Smooth muscle cell (in vitro differentiated cells): ENCODE measurements around the gene ASNS. TPM values are rescaled to one million over a fixed set of nuclear protein-coding genes. Genes with fewer than 3 reads are reported as not detected.

Experiments used
- DNase-seq: peaks from one replicate; lab custom pipeline; 2025; ENCODE audit not compliant: unreplicated experiment; lab: John Stamatoyannopoulos, UW
- H2AFZ ChIP-seq: fragments of 200-600 bp; sonication (generic); 2 replicates; pipeline ENCODE4 v1.6.0; 2016; ENCODE audit warnings: antibody characterized with exemption, low read depth, mild to moderate bottlenecking
- H3F3A ChIP-seq: fragments of 200-600 bp; sonication (generic); 2 replicates; pipeline ENCODE4 v1.6.0; 2017; ENCODE audit warnings: antibody characterized with exemption, low read depth
- H3K27ac ChIP-seq: fragments of 200-600 bp; sonication (generic); 2 replicates; pipeline ENCODE4 v1.5.1; 2016; ENCODE audit warnings: low read depth, mild to moderate bottlenecking
- H3K27me3 ChIP-seq: fragments of 200-600 bp; sonication (generic); 2 replicates; pipeline ENCODE4 v1.6.1; 2016; ENCODE audit warnings: low read depth, mild to moderate bottlenecking
- H3K36me3 ChIP-seq: fragments of 200-600 bp; sonication (generic); 2 replicates; pipeline ENCODE4 v1.5.1; 2016; ENCODE audit warnings: low read depth
- H3K4me1 ChIP-seq: fragments of 200-600 bp; sonication (generic); 2 replicates; pipeline ENCODE4 v1.5.1; 2016; ENCODE audit warnings: low read depth
- H3K4me2 ChIP-seq: fragments of 200-600 bp; sonication (generic); 2 replicates; pipeline ENCODE4 v1.6.0; 2016; ENCODE audit warnings: mild to moderate bottlenecking
- H3K4me3 ChIP-seq: fragments of 200-600 bp; sonication (generic); 2 replicates; pipeline ENCODE4 v1.5.1; 2016; ENCODE audit warnings: mild to moderate bottlenecking
- H3K79me2 ChIP-seq: fragments of 200-600 bp; sonication (generic); 2 replicates; pipeline ENCODE4 v1.6.0; 2016; ENCODE audit warnings: low read depth, mild to moderate bottlenecking
- H3K9ac ChIP-seq: fragments of 200-600 bp; sonication (generic); 2 replicates; pipeline ENCODE4 v1.6.0; 2016; ENCODE audit warnings: low read depth
- H3K9me3 ChIP-seq: fragments of 200-600 bp; sonication (generic); replicated peaks from 2 replicates; pipeline ENCODE4 v1.5.1; 2016; ENCODE audit warnings: low read depth
- H4K20me1 ChIP-seq: fragments of 200-600 bp; sonication (generic); 2 replicates; pipeline ENCODE4 v1.6.0; 2016; ENCODE audit warnings: low read depth
- WGBS: methylation state at CpG from one replicate; pipeline ENCODE4 v1.1.7; 2016; ENCODE audit warnings: low lambda C conversion rate; 5-methylcytosine and 5-hydroxymethylcytosine counted together
- polyA plus RNA-seq: library from polyadenylated mRNA; unstranded; fragments of >200 nt; fragmentation: Nextera tagmentation; extraction: Ambion mirVana; gene quantifications from 2 replicates; pipeline ENCODE4 v1.2.1, GENCODE V29; 2016
- small RNA-seq: library from RNA; depleted of rRNA; stranded (forward); fragments of <200 nt; gene quantifications from one replicate; pipeline ENCODE3, GENCODE V24; 2014
- total RNA-seq: library from RNA; depleted of rRNA; stranded (reverse); fragments of >200 nt; gene quantifications from 2 replicates; pipeline ENCODE4 v1.2.3, GENCODE V29; 2014
- TF ChIP-seq, protein P1 (sequence below): fragments of 200-600 bp; sonication (generic); IDR thresholded peaks from 2 replicates; pipeline ENCODE4 v1.5.1; 2017; ENCODE audit warnings: borderline replicate concordance, mild to moderate bottlenecking, antibody characterized with exemption; ENCODE audit not compliant: insufficient read depth, poor library complexity, severe bottlenecking

The ASNS gene
- total and polyA plus RNA-seq, 2 experiments from 2014 or later: 56.7 to 68.8 TPM

DNA sequence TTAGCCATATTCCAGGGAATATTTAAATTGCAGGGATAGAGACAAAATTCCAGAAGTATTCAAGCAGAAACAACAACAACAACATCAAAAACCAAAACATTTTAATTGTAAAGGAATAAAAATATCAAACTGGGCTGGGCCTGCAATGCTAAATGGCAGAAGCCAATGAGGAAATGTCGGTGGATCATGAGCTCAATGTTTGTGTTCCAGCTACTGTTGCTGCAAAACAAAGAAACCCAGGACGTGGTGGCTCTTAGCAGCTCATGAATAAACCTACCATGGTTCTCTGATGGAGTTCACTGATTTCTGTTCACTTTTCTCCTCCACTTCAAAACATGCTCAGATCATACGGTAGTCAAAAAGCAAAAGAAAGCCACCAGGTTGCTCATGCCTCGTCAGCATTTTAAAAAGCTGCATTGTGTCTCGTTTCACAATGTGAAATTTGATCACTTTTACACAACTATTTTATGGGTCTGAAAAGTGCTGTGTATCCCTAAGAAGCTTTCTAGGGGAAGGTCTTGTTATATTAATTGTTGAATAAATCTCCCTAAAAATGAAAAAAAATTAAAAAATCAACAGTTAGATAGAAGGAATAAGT is 54.0 kb downstream of the ASNS start:
- no peaks in the 10 kb centered on the region for H3K36me3 ChIP-seq
- no peak overlapping the region for H2AFZ ChIP-seq
- H3K79me2 ChIP-seq: no peaks in the 10 kb centered on the region
- no peaks in the 10 kb centered on the region for H3K9me3 ChIP-seq
- H3K4me3 ChIP-seq: no peak overlapping the region
- 76% methylated on average over 5 of the region's 5 CpGs for WGBS
- no peaks in the 10 kb centered on the region for H3F3A ChIP-seq
- DNase-seq: no peak
- no peak overlapping the region for H3K4me2 ChIP-seq
- H3K27ac ChIP-seq: no peak overlapping the region
- no peaks in the 10 kb centered on the region for H3K4me1 ChIP-seq
- TF ChIP-seq, protein P1, sequence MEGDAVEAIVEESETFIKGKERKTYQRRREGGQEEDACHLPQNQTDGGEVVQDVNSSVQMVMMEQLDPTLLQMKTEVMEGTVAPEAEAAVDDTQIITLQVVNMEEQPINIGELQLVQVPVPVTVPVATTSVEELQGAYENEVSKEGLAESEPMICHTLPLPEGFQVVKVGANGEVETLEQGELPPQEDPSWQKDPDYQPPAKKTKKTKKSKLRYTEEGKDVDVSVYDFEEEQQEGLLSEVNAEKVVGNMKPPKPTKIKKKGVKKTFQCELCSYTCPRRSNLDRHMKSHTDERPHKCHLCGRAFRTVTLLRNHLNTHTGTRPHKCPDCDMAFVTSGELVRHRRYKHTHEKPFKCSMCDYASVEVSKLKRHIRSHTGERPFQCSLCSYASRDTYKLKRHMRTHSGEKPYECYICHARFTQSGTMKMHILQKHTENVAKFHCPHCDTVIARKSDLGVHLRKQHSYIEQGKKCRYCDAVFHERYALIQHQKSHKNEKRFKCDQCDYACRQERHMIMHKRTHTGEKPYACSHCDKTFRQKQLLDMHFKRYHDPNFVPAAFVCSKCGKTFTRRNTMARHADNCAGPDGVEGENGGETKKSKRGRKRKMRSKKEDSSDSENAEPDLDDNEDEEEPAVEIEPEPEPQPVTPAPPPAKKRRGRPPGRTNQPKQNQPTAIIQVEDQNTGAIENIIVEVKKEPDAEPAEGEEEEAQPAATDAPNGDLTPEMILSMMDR: no peak
- H4K20me1 ChIP-seq: no peaks in the 10 kb centered on the region
- H3K27me3 ChIP-seq: no peaks in the 10 kb centered on the region
- H3K9ac ChIP-seq: no peak overlapping the region

Small RNAs within 50 kb of the gene (small RNA-seq; reads per million reads assigned to genes)
- 0.39 reads per million, percentile 12 among the genes with 10 or more reads in this experiment for gene AC005326.1
- not detected for gene AC079781.2
- not detected for gene SNRPCP9

Other genes with a start within 250 kb of the ASNS start
- gene TAC1, start 140.3 kb downstream of the ASNS start, total RNA-seq: 0.36 TPM in 1 of 2 replicates, not detected in the other
- 0.31 and 0.83 TPM in 2 replicates for gene TAC1, start 140.3 kb downstream of the ASNS start, polyA plus RNA-seq
- not detected in 2 replicates for gene OCM2, start 117.8 kb upstream of the ASNS start, total RNA-seq
- gene OCM2, start 117.8 kb upstream of the ASNS start, polyA plus RNA-seq: not detected in 2 replicates
- 6.9 and 8.7 TPM in 2 replicates for gene LMTK2, start 234.5 kb upstream of the ASNS start, total RNA-seq
- gene LMTK2, start 234.5 kb upstream of the ASNS start, polyA plus RNA-seq: 3.0 and 3.7 TPM in 2 replicates